ENCODE measurements around the gene C7orf57. TPM values are rescaled to one million over a fixed set of nuclear protein-coding genes. Genes with fewer than 3 reads are reported as not detected.

C7orf57 gene
- total and polyA plus RNA-seq, 2 donors (not counting 3 experiments of a cell fraction or from before 2014, with no cell fraction given) = not detected

DNA sequence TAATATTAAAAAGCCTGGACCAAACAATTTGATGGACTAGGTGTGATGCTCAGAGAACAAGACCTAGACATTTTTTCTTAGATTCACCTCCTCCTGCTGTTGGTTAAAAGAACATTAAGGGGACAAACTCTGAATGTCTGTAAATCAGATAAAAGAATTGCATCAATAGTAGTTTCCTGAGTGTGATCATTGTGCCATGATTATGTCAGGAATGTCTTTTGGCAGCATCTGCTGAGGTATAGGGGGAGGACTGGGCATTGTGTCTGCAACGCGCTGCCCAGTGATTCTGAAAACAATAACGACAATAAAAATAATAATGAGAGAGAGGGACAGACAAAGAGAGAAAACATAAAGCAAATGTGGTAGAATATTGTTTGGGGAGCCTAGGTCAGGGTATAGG, 6.9 kb downstream of the C7orf57 start:
- Histone ChIP-seq H3K9me3 (replicated peaks; ENCODE audit: control insufficient read depth, insufficient read depth, low read length) (no peaks in the 10 kb centered on the region), H3K4me3 (replicated peaks in 1 of 3; ENCODE audit: insufficient read depth in 1 of 3, low read depth in 1 of 3, low read length in 3 of 3) (no peak overlapping the region), H3K27ac (ENCODE audit: insufficient read depth, low read depth, low read length) (peak overlapping the region; percentile 80), H3K9ac (replicated peaks; ENCODE audit: extremely low read depth, insufficient read depth, low read length) (peak overlapping the region; percentile 38), H3K9me1 (replicated peaks; ENCODE audit: control insufficient read depth, extremely low read depth, insufficient read depth, low read length) (no peaks in the 10 kb centered on the region), H3K27me3 (ENCODE audit: control insufficient read depth in 2 of 2, insufficient read depth in 2 of 2, low read length in 2 of 2) (peaks cover under 1 to 3% of the 10 kb centered on the region in 2 experiments), H3K4me2 (ENCODE audit: insufficient read depth, low read length) (peak overlapping the region; percentile 72), H3K36me3 (ENCODE audit: control insufficient read depth in 2 of 2, extremely low read depth in 1 of 2, insufficient read depth in 2 of 2, low read length in 2 of 2) (no peaks in the 10 kb centered on the region), H4K20me1 (replicated peaks; ENCODE audit: control insufficient read depth, extremely low read depth, insufficient read depth, low read length) (no peaks in the 10 kb centered on the region), H2AFZ (ENCODE audit: low read depth, low read length) (no peak overlapping the region), H3K4me1 (ENCODE audit: control insufficient read depth, extremely low read depth, insufficient read depth, low read length) (peaks cover 19% of the 10 kb centered on the region), H3K79me2 (ENCODE audit: control insufficient read depth, insufficient read depth, low read length) (no peaks in the 10 kb centered on the region)
- POLR2A ChIA-PET = no interaction called here
- intact Hi-C loops (cut with micrococcal nuclease) (loop anchor here (2.0 kb wide), 1 partner anchor 47 kb away; the partner anchor contains the start of gene UPP1), dilution Hi-C loops (cut with MboI; ENCODE audit: extremely low pct_ligation_motif_present, low sequenced_read_pairs) (no loop called here)
- DNase-seq (ENCODE audit: low read depth, low spot score) (peak; percentile 23), FAIRE-seq (peak; percentile 77)
- TF ChIP-seq, protein P1, sequence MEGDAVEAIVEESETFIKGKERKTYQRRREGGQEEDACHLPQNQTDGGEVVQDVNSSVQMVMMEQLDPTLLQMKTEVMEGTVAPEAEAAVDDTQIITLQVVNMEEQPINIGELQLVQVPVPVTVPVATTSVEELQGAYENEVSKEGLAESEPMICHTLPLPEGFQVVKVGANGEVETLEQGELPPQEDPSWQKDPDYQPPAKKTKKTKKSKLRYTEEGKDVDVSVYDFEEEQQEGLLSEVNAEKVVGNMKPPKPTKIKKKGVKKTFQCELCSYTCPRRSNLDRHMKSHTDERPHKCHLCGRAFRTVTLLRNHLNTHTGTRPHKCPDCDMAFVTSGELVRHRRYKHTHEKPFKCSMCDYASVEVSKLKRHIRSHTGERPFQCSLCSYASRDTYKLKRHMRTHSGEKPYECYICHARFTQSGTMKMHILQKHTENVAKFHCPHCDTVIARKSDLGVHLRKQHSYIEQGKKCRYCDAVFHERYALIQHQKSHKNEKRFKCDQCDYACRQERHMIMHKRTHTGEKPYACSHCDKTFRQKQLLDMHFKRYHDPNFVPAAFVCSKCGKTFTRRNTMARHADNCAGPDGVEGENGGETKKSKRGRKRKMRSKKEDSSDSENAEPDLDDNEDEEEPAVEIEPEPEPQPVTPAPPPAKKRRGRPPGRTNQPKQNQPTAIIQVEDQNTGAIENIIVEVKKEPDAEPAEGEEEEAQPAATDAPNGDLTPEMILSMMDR (IDR thresholded peaks at IDR 0.05; ENCODE audit: extremely low read depth in 1 of 2, insufficient read depth in 1 of 2, low read depth in 1 of 2, low read length in 2 of 2) = no peak
- TF ChIP-seq JUN (IDR thresholded peaks at IDR 0.05; ENCODE audit: borderline replicate concordance, insufficient read depth, insufficient read length, low read depth) (peak; percentile 34), GATA2 (IDR thresholded peaks at IDR 0.05; ENCODE audit: insufficient read depth, insufficient read length, low read depth, low read length) (peak; percentile 57), EZH2 (IDR thresholded peaks at IDR 0.05; ENCODE audit: borderline replicate concordance, low read depth, low read length, severe bottlenecking) (no peak), POLR2A (IDR thresholded peaks at IDR 0.05; ENCODE audit: low read depth, low read length) (no peak)
- CTCF ChIA-PET = interaction anchor here (0.6 to 0.8 kb wide), 2 partner anchors 46 to 68 kb away, joined by 3 to 4 read pairs; no protein-coding TSS in a partner anchor
- no TSS peak for BruUV-seq (replicated peaks)

GRCh38 chr7:48042636-48043035, 7.3 kb downstream of the C7orf57 start:
- TF ChIP-seq POLR2AphosphoS5 (IDR thresholded peaks at IDR 0.05; ENCODE audit: insufficient read depth, low read depth, low read length) = no peak
- no peak for TF ChIP-seq EZH2 (IDR thresholded peaks at IDR 0.05; ENCODE audit: borderline replicate concordance, low read depth, low read length, severe bottlenecking)
- TF ChIP-seq GATA2 (IDR thresholded peaks at IDR 0.05; ENCODE audit: insufficient read depth, insufficient read length, low read depth, low read length) = no peak
- TF ChIP-seq POLR2A (IDR thresholded peaks at IDR 0.05; ENCODE audit: low read depth, low read length) = no peak
- TF ChIP-seq, protein P1 (IDR thresholded peaks at IDR 0.05; ENCODE audit: extremely low read depth in 1 of 2, insufficient read depth in 1 of 2, low read depth in 1 of 2, low read length in 2 of 2) = no peak
- TF ChIP-seq FOS (IDR thresholded peaks at IDR 0.05; ENCODE audit: borderline replicate concordance, insufficient read depth, low read length) = no peak
- TF ChIP-seq MAX (IDR thresholded peaks at IDR 0.05; ENCODE audit: insufficient read depth, insufficient read length) = no peak
- no peak for TF ChIP-seq MYC (IDR thresholded peaks at IDR 0.05; ENCODE audit: low read depth, low read length)
- no peak for TF ChIP-seq JUN (IDR thresholded peaks at IDR 0.05; ENCODE audit: borderline replicate concordance, insufficient read depth, insufficient read length, low read depth)
- Histone ChIP-seq H3K4me1 (ENCODE audit: control insufficient read depth, extremely low read depth, insufficient read depth, low read length) (peaks cover 19% of the 10 kb centered on the region), H3K27ac (ENCODE audit: insufficient read depth, low read depth, low read length) (peak overlapping the region; percentile 34), H3K4me2 (ENCODE audit: insufficient read depth, low read length) (peak overlapping the region; percentile 72), H3K79me2 (ENCODE audit: control insufficient read depth, insufficient read depth, low read length) (no peaks in the 10 kb centered on the region), H3K9me1 (replicated peaks; ENCODE audit: control insufficient read depth, extremely low read depth, insufficient read depth, low read length) (no peaks in the 10 kb centered on the region), H3K9me3 (replicated peaks; ENCODE audit: control insufficient read depth, insufficient read depth, low read length) (no peaks in the 10 kb centered on the region), H2AFZ (ENCODE audit: low read depth, low read length) (no peak overlapping the region), H3K4me3 (replicated peaks in 1 of 3; ENCODE audit: insufficient read depth in 1 of 3, low read depth in 1 of 3, low read length in 3 of 3) (no peak overlapping the region), H3K36me3 (ENCODE audit: control insufficient read depth in 2 of 2, extremely low read depth in 1 of 2, insufficient read depth in 2 of 2, low read length in 2 of 2) (no peaks in the 10 kb centered on the region), H3K9ac (replicated peaks; ENCODE audit: extremely low read depth, insufficient read depth, low read length) (peak overlapping the region; percentile 38), H3K27me3 (ENCODE audit: control insufficient read depth in 2 of 2, insufficient read depth in 2 of 2, low read length in 2 of 2) (peaks cover 0 to 3% of the 10 kb centered on the region in 2 experiments), H4K20me1 (replicated peaks; ENCODE audit: control insufficient read depth, extremely low read depth, insufficient read depth, low read length) (no peaks in the 10 kb centered on the region)
- DNase-seq (ENCODE audit: low read depth, low spot score) = no peak
- BruUV-seq (replicated peaks) = no TSS peak
- intact Hi-C loops (cut with micrococcal nuclease) = loop anchor here (2.0 kb wide), 1 partner anchor 46 kb away; the partner anchor contains the start of gene UPP1
- dilution Hi-C loops (cut with MboI; ENCODE audit: extremely low pct_ligation_motif_present, low sequenced_read_pairs) = no loop called here
- CTCF ChIA-PET = interaction anchor here (0.6 to 0.8 kb wide), 3 partner anchors 11 to 68 kb away, joined by 3 to 4 read pairs (median 3); no protein-coding TSS in a partner anchor
- POLR2A ChIA-PET = no interaction called here
- no peak for FAIRE-seq
